DND-41 (cell line): ENCODE measurements around the gene ACBD4.

Experiments
- EZH2 ChIP-seq: IDR thresholded peaks from 3 replicates; pipeline ENCODE4 v1.6.1; 2012; ENCODE audit warnings: borderline replicate concordance, low read depth, mild to moderate bottlenecking, moderate library complexity, low read length, inconsistent platforms; ENCODE audit not compliant: severe bottlenecking
- TF ChIP-seq, protein P1 (sequence below): IDR thresholded peaks from 2 replicates; pipeline ENCODE4 v1.5.1; 2012; ENCODE audit warnings: borderline replicate concordance, low read length, moderate library complexity, mild to moderate bottlenecking; ENCODE audit not compliant: poor library complexity, severe bottlenecking; ENCODE audit errors: extremely low read depth

DNA sequence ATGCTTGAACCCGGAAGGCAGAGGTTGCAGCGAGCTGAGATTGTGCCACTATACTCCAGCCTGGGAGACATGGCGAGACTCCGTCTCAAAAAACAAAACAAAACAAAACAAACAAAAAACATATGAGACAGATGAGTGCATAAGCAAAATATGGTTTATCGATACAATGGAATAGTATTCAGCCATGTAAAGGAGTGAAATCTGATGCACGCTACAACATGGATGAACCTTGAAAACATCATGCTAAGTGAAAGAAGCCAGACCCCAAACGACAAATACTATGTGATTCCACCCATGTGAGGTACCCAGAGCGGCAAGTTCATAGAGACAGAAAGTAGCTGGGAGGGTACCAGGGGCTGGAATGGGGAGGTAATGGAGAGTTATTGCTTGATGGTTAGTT lies 10.0 kb upstream of the ACBD4 start:
- TF ChIP-seq, protein P1, sequence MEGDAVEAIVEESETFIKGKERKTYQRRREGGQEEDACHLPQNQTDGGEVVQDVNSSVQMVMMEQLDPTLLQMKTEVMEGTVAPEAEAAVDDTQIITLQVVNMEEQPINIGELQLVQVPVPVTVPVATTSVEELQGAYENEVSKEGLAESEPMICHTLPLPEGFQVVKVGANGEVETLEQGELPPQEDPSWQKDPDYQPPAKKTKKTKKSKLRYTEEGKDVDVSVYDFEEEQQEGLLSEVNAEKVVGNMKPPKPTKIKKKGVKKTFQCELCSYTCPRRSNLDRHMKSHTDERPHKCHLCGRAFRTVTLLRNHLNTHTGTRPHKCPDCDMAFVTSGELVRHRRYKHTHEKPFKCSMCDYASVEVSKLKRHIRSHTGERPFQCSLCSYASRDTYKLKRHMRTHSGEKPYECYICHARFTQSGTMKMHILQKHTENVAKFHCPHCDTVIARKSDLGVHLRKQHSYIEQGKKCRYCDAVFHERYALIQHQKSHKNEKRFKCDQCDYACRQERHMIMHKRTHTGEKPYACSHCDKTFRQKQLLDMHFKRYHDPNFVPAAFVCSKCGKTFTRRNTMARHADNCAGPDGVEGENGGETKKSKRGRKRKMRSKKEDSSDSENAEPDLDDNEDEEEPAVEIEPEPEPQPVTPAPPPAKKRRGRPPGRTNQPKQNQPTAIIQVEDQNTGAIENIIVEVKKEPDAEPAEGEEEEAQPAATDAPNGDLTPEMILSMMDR = no peak
- no peak for TF ChIP-seq EZH2
